ENCODE data around the gene MRPL51.

The MRPL51 gene

GRCh38 chr12:6461401-6462233 is 31.4 kb downstream of the MRPL51 start:
- peak; percentile 71 for DNase-seq (ENCODE audit: low read depth)

GRCh38 chr12:6460751-6461371 is 32.2 kb downstream of the MRPL51 start:
- no peak for DNase-seq (ENCODE audit: low read depth)

- no peak for DNase-seq (ENCODE audit: low read depth)
Observed at GRCh38 chr12:6459004-6459337, 34.1 kb downstream of the MRPL51 start.

GRCh38 chr12:6458281-6459003 is 34.6 kb downstream of the MRPL51 start:
- DNase-seq (ENCODE audit: low read depth): no peak

- no peak for DNase-seq (ENCODE audit: low read depth)
Observed at GRCh38 chr12:6457220-6457945, 35.7 kb downstream of the MRPL51 start.

GRCh38 chr12:6452944-6453630 is 40.0 kb downstream of the MRPL51 start:
- no peak for DNase-seq (ENCODE audit: low read depth)

- DNase-seq (ENCODE audit: low read depth): no peak
Observed at GRCh38 chr12:6452245-6452943, 40.7 kb downstream of the MRPL51 start.

- DNase-seq (ENCODE audit: low read depth): peak; percentile 64
Observed at GRCh38 chr12:6451348-6452244, 41.5 kb downstream of the MRPL51 start, which contains the start of gene TAPBPL. TSS of gene TAPBPL (plus strand) at chr12:6452042. CDS start at chr12:6452249, 207 bp downstream.

GRCh38 chr12:6450869-6451347 is 42.2 kb downstream of the MRPL51 start:
- no peak for DNase-seq (ENCODE audit: low read depth)

GRCh38 chr12:6450091-6450868 is 42.8 kb downstream of the MRPL51 start:
- DNase-seq (ENCODE audit: low read depth): no peak

- DNase-seq (ENCODE audit: low read depth): no peak
Observed at GRCh38 chr12:6444704-6445688, 48.1 kb downstream of the MRPL51 start, which contains the start of gene CD27. TSS of gene CD27 (plus strand) at chr12:6444955. CDS start at chr12:6445096, 141 bp downstream.

GRCh38 chr12:6444031-6444430 is 49.0 kb downstream of the MRPL51 start:
- DNase-seq (ENCODE audit: low read depth): no peak

- DNase-seq (ENCODE audit: low read depth): no peak
Observed at GRCh38 chr12:6443361-6443983, 49.6 kb downstream of the MRPL51 start.

GRCh38 chr12:6442836-6443235 is 50.2 kb downstream of the MRPL51 start:
- no peak for DNase-seq (ENCODE audit: low read depth)

Measured in stimulated activated CD8-positive, alpha-beta memory T cell treated with anti-CD3 and anti-CD28 coated beads, Interleukin-4, amount 100 ng/mL, for 24 hours (primary cell).